Heart left ventricle (tissue), 13 donors: ENCODE results near the gene TRIM8.

Experiments
- CTCF ChIP-seq, 12 donors: fragments of 200-600 bp; sonication (generic) in 4 of 12; IDR thresholded peaks; one replicate each; pipeline versions ENCODE4 v1.5.0 to v1.8.0; 2018 to 2022; ENCODE audit warnings: antibody characterized with exemption in 12 of 12, mild to moderate bottlenecking in 5 of 12
- POLR2A ChIP-seq, 2 donors: fragments of 450-650 bp; IDR thresholded peaks; one replicate each; pipeline ENCODE4 v1.6.1; 2017; ENCODE audit warnings: antibody characterized with exemption in 2 of 2, mild to moderate bottlenecking in 2 of 2, moderate library complexity in 2 of 2
- donor health status: ischemic (EF 13 %, LVEDD 7.1; RV severe dilation, severe dysfunction).
- donor health status: DM: no; HTN: yes; CAD: no.
- donor health status: DM: no; HTN: no; CAD: no.
- donor health status: ischemic (EF 25% LVEDD 6.9; RV normal size, moderate dysfunction).
- donor health status: ischemic (EF 25% LVEDD 5.7; RV mildly dilated, moderate dysfunction).
- donor health status: ischemic (EF 35%, LVEDD 5.7; RV mildly dilated, moderate dysfunction).
- donor health status: nonischemic (EF 11% LVEDD 7.7; RV severe dilation, severe dysfunction).
- donor health status: DM: yes; HTN: yes; CAD: no.
- donor health status: PGD.
- donor health status: ischemic (EF 29% LVEDD 5.4; RV normal size, mild dysfunction).
- donor health status: nonischemic (EF 23%, LVEDD 6.1; RV moderate dilation, normal function).

GRCh38 chr10:102657451-102657850, 13.2 kb downstream of the TRIM8 start:
- TF ChIP-seq POLR2A (IDR thresholded peaks at IDR 0.05) (no peak), CTCF (IDR thresholded peaks at IDR 0.05) (no peak)
